CD4-positive, alpha-beta T cell (primary cell): ENCODE data around the gene MSX2. TPM values are rescaled to one million over a fixed set of nuclear protein-coding genes. Genes with fewer than 3 reads are reported as not detected.
A peak's percentile ranks its signal among the peaks of the same experiment; 100 is the strongest.

Experiments
- ATAC-seq: fragments of 200-7000 bp; cut with Tn5 transposase; one replicate; pipeline ENCODE4 v1.10.0; 2022; ENCODE audit warnings: mild to moderate bottlenecking; ENCODE audit not compliant: poor library complexity
- CTCF ChIA-PET: fragments of 350-600 bp; sonication (Branson Sonifier 250); formaldehyde crosslinking; loops from one replicate; lab custom pipeline; 2021; ENCODE audit warnings: antibody characterized with exemption, inconsistent platforms; lab: Charles Lee
- POLR2A ChIA-PET: fragments of 350-600 bp; sonication (Branson Sonifier 250); formaldehyde crosslinking; loops from one replicate; lab custom pipeline; 2021; ENCODE audit warnings: antibody characterized with exemption, inconsistent platforms; lab: Charles Lee
- DNase-seq, 14 experiments: peaks; one replicate each; pipeline ENCODE4 v3.0.0-alpha.2; 2013 to 2020; ENCODE audit warnings: mixed read lengths in 2 of 14
- H3K27ac ChIP-seq, 2 donors: one replicate each; pipeline versions ENCODE4 v1.5.1 to v1.7.0; 2013; ENCODE audit warnings: low read length in 2 of 2, low read depth in 1 of 2, mild to moderate bottlenecking in 1 of 2
- H3K27me3 ChIP-seq, 2 experiments: 1 replicate in 1 of 2; 2 replicates in 1 of 2; pipeline versions ENCODE4 v1.6.1 to v1.7.0; 2013; ENCODE audit warnings: low read length in 2 of 2, control low read depth in 1 of 2, mild to moderate bottlenecking in 1 of 2, moderate library complexity in 1 of 2; ENCODE audit not compliant: insufficient read depth in 2 of 2, control insufficient read depth in 1 of 2
- H3K36me3 ChIP-seq: one replicate; pipeline ENCODE4 v1.6.1; 2013; ENCODE audit warnings: low read length, control low read depth; ENCODE audit not compliant: insufficient read depth
- H3K4me1 ChIP-seq: one replicate; pipeline ENCODE4 v1.6.1; 2013; ENCODE audit warnings: low read length, control low read depth; ENCODE audit not compliant: insufficient read depth
- H3K4me3 ChIP-seq: one replicate; pipeline ENCODE4 v1.5.1; 2013; ENCODE audit warnings: mild to moderate bottlenecking, low read length, moderate library complexity
- H3K9me3 ChIP-seq, 2 experiments: 1 replicate in 1 of 2; 2 replicates in 1 of 2; pipeline versions ENCODE4 v1.6.1 to v1.7.0; 2013; ENCODE audit warnings: low read length in 2 of 2, mild to moderate bottlenecking in 2 of 2, control low read depth in 1 of 2, moderate library complexity in 1 of 2; ENCODE audit not compliant: control insufficient read depth in 1 of 2, insufficient read depth in 1 of 2
- H3K27ac Mint-ChIP-seq: one replicate; pipeline ENCODE4 v1.8.0; 2020; ENCODE audit warnings: mixed read lengths
- H3K27me3 Mint-ChIP-seq: one replicate; pipeline ENCODE4 v1.8.0; 2021; ENCODE audit warnings: mixed read lengths
- H3K36me3 Mint-ChIP-seq: one replicate; pipeline ENCODE4 v1.8.0; 2021; ENCODE audit warnings: low read depth, mixed read lengths
- H3K4me1 Mint-ChIP-seq: one replicate; pipeline ENCODE4 v1.8.0; 2021; ENCODE audit warnings: low read depth, mixed read lengths
- H3K4me3 Mint-ChIP-seq: one replicate; pipeline ENCODE4 v1.8.0; 2020; ENCODE audit warnings: mild to moderate bottlenecking, mixed read lengths
- H3K9me3 Mint-ChIP-seq: one replicate; pipeline ENCODE4 v1.8.0; 2020; ENCODE audit warnings: mixed read lengths
- CTCF ChIP-seq: fragments of 200-600 bp; IDR thresholded peaks from one replicate; pipeline ENCODE4 v1.8.0; 2022; ENCODE audit warnings: antibody characterized with exemption, mild to moderate bottlenecking
- intact Hi-C, 2 experiments: fragments of 100-400 bp; cut with DNase I in 1 of 2; cut with micrococcal nuclease in 1 of 2; formaldehyde crosslinking; loops; one replicate each; pipeline versions ENCODE4 v1.15.1 to v1.9.0; 2023 to 2025; cut with DNase I, micrococcal nuclease
- total RNA-seq, 174 experiments: library from RNA in 2 of 174; stranded (reverse) in 2 of 174; gene quantifications; one replicate each; pipeline ENCODE4 v1.2.3 and lab custom pipeline; 2021 to 2026

Gene MSX2
- total RNA-seq, 2 experiments from 2014 or later = 0.30 to 0.31 TPM

GRCh38 chr5:174734571-174735497 lies 10.5 kb downstream of the MSX2 start:
- H3K4me1 Mint-ChIP-seq = no peaks in the 10 kb centered on the region
- ChIA-PET CTCF (no interaction called here), POLR2A (no interaction called here)
- H3K9me3 Mint-ChIP-seq = no peaks in the 10 kb centered on the region
- no peak for ATAC-seq
- peaks cover 87% of the 10 kb centered on the region for H3K27me3 Mint-ChIP-seq
- H3K27ac ChIP-seq = no peak overlapping the region
- H3K36me3 ChIP-seq = no peaks in the 10 kb centered on the region
- H3K4me3 Mint-ChIP-seq = no peak overlapping the region
- peaks cover 56 to 74% of the 10 kb centered on the region in 2 experiments for H3K27me3 ChIP-seq
- H3K36me3 Mint-ChIP-seq = no peaks in the 10 kb centered on the region
- H3K4me3 ChIP-seq = no peak overlapping the region
- H3K27ac Mint-ChIP-seq = no peak overlapping the region
- H3K9me3 ChIP-seq = peaks cover 0 to 33% of the 10 kb centered on the region in 2 experiments
- intact Hi-C loops = no loop called here
- no peak for DNase-seq
- no peak for TF ChIP-seq CTCF
- no peaks in the 10 kb centered on the region for H3K4me1 ChIP-seq

DNA sequence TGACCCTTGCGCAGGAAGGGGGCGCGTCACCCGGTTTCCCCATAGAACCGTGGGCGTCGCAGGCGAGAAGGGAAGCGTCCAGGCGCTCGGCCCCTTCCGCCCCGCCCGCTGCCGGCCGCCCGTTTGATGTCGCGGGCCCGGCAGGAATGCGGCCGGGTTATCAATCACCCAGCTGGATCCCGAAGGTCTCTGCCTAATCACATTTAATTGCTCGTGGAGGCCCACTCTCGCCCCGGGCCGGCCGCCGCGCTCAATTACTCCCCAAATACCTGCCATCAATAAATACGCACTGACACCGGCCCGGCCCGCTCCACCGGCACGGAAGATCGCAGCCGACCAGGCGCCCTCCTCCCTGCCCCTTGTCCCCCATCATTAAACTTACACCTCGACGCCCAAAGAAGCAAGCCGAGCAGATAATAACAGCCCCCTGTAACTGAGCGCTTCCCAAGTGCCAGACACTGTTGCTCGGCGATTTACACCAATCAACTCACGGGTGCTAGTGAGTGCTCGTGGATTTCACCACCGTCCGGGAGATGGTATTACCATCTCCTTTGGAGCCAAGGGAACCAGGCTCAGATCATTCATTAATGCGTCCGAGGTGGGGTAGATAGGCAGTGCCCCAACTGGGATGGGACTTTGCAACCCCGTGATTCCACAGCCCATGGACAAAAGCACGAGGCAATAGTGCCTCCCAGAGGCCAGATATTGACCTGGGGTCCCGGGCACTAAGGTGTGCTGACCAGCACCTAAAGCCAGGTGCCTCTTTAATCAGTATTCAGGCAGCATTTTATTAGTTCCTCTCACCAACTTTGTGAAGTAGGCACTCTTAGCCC lies 11.3 kb downstream of the MSX2 start:
- H3K4me3 Mint-ChIP-seq = no peak overlapping the region

More for the DNA sequence above, 11.3 kb downstream of the MSX2 start:
- ATAC-seq (no peak), DNase-seq (peak in 1 of 14 experiments; percentile 5)
- POLR2A ChIA-PET = no interaction called here
- no peak for TF ChIP-seq CTCF
- CTCF ChIA-PET = no interaction called here
- Mint-ChIP-seq H3K27ac (no peak overlapping the region), H3K9me3 (no peaks in the 10 kb centered on the region), H3K4me1 (no peaks in the 10 kb centered on the region), H3K36me3 (no peaks in the 10 kb centered on the region), H3K27me3 (peaks cover 87% of the 10 kb centered on the region)
- intact Hi-C loops = loop anchor here in 1 of 2 experiments (1.0 kb wide), 1 partner anchor 316 kb away; no protein-coding TSS in a partner anchor
- Histone ChIP-seq H3K4me3 (no peak overlapping the region), H3K4me1 (no peaks in the 10 kb centered on the region), H3K27me3 (peaks cover 56 to 71% of the 10 kb centered on the region in 2 experiments), H3K27ac (no peak overlapping the region), H3K9me3 (peaks cover 0 to 33% of the 10 kb centered on the region in 2 experiments), H3K36me3 (no peaks in the 10 kb centered on the region)
